CD4-positive, alpha-beta memory T cell (primary cell): Measurements from ENCODE around the gene TRDMT1. TPM values are rescaled to one million over a fixed set of nuclear protein-coding genes. Genes with fewer than 3 reads are reported as not detected.

Source experiments
- CTCF ChIA-PET: fragments of 350-600 bp; sonication (Branson Sonifier 250); formaldehyde crosslinking; loops from one replicate; lab custom pipeline; 2021; ENCODE audit warnings: inconsistent platforms; ENCODE audit not compliant: partially characterized antibody; lab: Charles Lee
- POLR2A ChIA-PET: fragments of 350-600 bp; sonication (Branson Sonifier 250); formaldehyde crosslinking; loops from one replicate; lab custom pipeline; 2021; ENCODE audit not compliant: partially characterized antibody; lab: Charles Lee
- DNase-seq, 5 donors: peaks; one replicate each; pipeline versions ENCODE4 v3.0.0 to v3.0.0-alpha.2; 2020 to 2022; ENCODE audit warnings: mixed read lengths in 1 of 5
- H3K27ac ChIP-seq: one replicate; pipeline ENCODE4 v1.7.0; 2013; ENCODE audit warnings: low read depth, low read length
- H3K27me3 ChIP-seq: 2 replicates; pipeline ENCODE4 v1.7.0; 2013; ENCODE audit warnings: mild to moderate bottlenecking, low read length, moderate library complexity; ENCODE audit not compliant: insufficient read depth
- H3K36me3 ChIP-seq: 2 replicates; pipeline ENCODE4 v1.7.0; 2013; ENCODE audit warnings: mild to moderate bottlenecking, low read length, moderate library complexity; ENCODE audit not compliant: insufficient read depth
- H3K4me1 ChIP-seq: 2 replicates; pipeline ENCODE4 v1.7.0; 2013; ENCODE audit warnings: mild to moderate bottlenecking, low read length, moderate library complexity; ENCODE audit not compliant: insufficient read depth
- H3K4me3 ChIP-seq, 2 donors: one replicate each; pipeline ENCODE4 v1.7.0; 2013; ENCODE audit warnings: low read length in 2 of 2, mild to moderate bottlenecking in 1 of 2
- H3K9me3 ChIP-seq, 2 donors: one replicate each; pipeline ENCODE4 v1.7.0; 2013; ENCODE audit warnings: low read length in 2 of 2, control low read depth in 1 of 2; ENCODE audit not compliant: control insufficient read depth in 1 of 2
- H3K27ac Mint-ChIP-seq, 7 donors: one replicate each; pipeline ENCODE4 v1.8.0; 2020 to 2021; ENCODE audit warnings: mixed read lengths in 7 of 7, mild to moderate bottlenecking in 6 of 7, inconsistent platforms in 3 of 7, moderate library complexity in 3 of 7
- H3K27me3 Mint-ChIP-seq, 2 donors: one replicate each; pipeline ENCODE4 v1.8.0; 2020 to 2021; ENCODE audit warnings: mixed read lengths in 2 of 2
- H3K36me3 Mint-ChIP-seq, 2 donors: one replicate each; pipeline ENCODE4 v1.8.0; 2020 to 2021; ENCODE audit warnings: mixed read lengths in 2 of 2, inconsistent platforms in 1 of 2, mild to moderate bottlenecking in 1 of 2
- H3K4me1 Mint-ChIP-seq, 4 donors: one replicate each; pipeline ENCODE4 v1.8.0; 2020 to 2021; ENCODE audit warnings: mixed read lengths in 4 of 4, mild to moderate bottlenecking in 1 of 4
- H3K4me3 Mint-ChIP-seq, 8 donors: one replicate each; pipeline ENCODE4 v1.8.0; 2020 to 2021; ENCODE audit warnings: mixed read lengths in 8 of 8, mild to moderate bottlenecking in 7 of 8, moderate library complexity in 6 of 8, inconsistent platforms in 3 of 8
- H3K9me3 Mint-ChIP-seq, 8 donors: one replicate each; pipeline ENCODE4 v1.8.0; 2020 to 2021; ENCODE audit warnings: mixed read lengths in 8 of 8, mild to moderate bottlenecking in 5 of 8, inconsistent platforms in 3 of 8, moderate library complexity in 1 of 8
- intact Hi-C: fragments of 100-400 bp; cut with micrococcal nuclease; formaldehyde crosslinking; loops from one replicate; pipeline ENCODE4 v1.15.1; 2023
- polyA plus RNA-seq, 2 donors: library from polyadenylated mRNA; unstranded; fragments of 300-500 nt; fragmentation: Illumina TruSeq; gene quantifications; one replicate each; pipeline ENCODE4 v1.2.3, GENCODE V29; 2021
- total RNA-seq, 2 experiments: library from RNA; stranded (reverse); gene quantifications; one replicate each; pipeline ENCODE4 v1.2.3, GENCODE V29; 2021

The TRDMT1 gene
- total and polyA plus RNA-seq, 4 experiments from 2014 or later = 7.3 to 21.3 (median 14.2) TPM

- no peak overlapping the region for H3K4me3 ChIP-seq
- intact Hi-C loops = no loop called here
- H3K36me3 ChIP-seq = no peaks in the 10 kb centered on the region
- Mint-ChIP-seq H3K27ac (peak overlapping the region in 4 of 7 donors; percentile 3 to 78 (median 55)), H3K27me3 (no peaks in the 10 kb centered on the region), H3K4me3 (no peak overlapping the region), H3K4me1 (peaks cover 13 to 34% (median 15%) of the 10 kb centered on the region in 4 donors), H3K36me3 (peaks cover 15 to 23% of the 10 kb centered on the region in 2 donors), H3K9me3 (no peaks in the 10 kb centered on the region)
- no peaks in the 10 kb centered on the region for H3K27me3 ChIP-seq
- H3K27ac ChIP-seq = no peak overlapping the region
- no peaks in the 10 kb centered on the region for H3K9me3 ChIP-seq
- CTCF ChIA-PET = interaction anchor here (1.4 to 2.5 kb wide), 2 partner anchors 10 to 17 kb away, joined by 3 to 8 read pairs; partner anchors contain the start of gene TRDMT1
- DNase-seq = no peak
- POLR2A ChIA-PET = interaction anchor here (2.8 kb wide), 1 partner anchor 11 kb away, joined by 41 read pairs; the partner anchor contains the start of gene VIM
- peaks cover 17% of the 10 kb centered on the region for H3K4me1 ChIP-seq
Measured at GRCh38 chr10:17217631-17218232, 16.3 kb upstream of the TRDMT1 start.

GRCh38 chr10:17216901-17217395 lies 15.5 kb upstream of the TRDMT1 start:
- H3K4me3 Mint-ChIP-seq = no peak overlapping the region
- POLR2A ChIA-PET = interaction anchor here (2.6 to 2.8 kb wide), 2 partner anchors 11 to 16 kb away, joined by 15 to 41 read pairs; partner anchors contain the start of genes TRDMT1 and VIM

GRCh38 chr10:17216217-17216900 lies 14.9 kb upstream of the TRDMT1 start:
- Mint-ChIP-seq H3K4me3 (no peak overlapping the region), H3K9me3 (no peaks in the 10 kb centered on the region), H3K27me3 (no peaks in the 10 kb centered on the region), H3K27ac (peak overlapping the region; percentile 78 to 93 (median 87)), H3K36me3 (peaks cover 21 to 24% of the 10 kb centered on the region in 2 donors), H3K4me1 (peaks cover 8 to 39% (median 11%) of the 10 kb centered on the region in 4 donors)
- Histone ChIP-seq H3K36me3 (no peaks in the 10 kb centered on the region), H3K4me1 (peaks cover 17% of the 10 kb centered on the region), H3K9me3 (no peaks in the 10 kb centered on the region), H3K27ac (peak overlapping the region; percentile 56), H3K4me3 (no peak overlapping the region), H3K27me3 (no peaks in the 10 kb centered on the region)
- CTCF ChIA-PET = interaction anchor here (1.3 kb wide), 1 partner anchor 13 kb away, joined by 7 read pairs; no protein-coding TSS in a partner anchor
- peak in 4 of 5 donors; percentile 36 to 72 (median 47) for DNase-seq
- POLR2A ChIA-PET = interaction anchor here (0.6 to 2.8 kb wide), 4 partner anchors 10 to 298 kb away, joined by 3 to 41 read pairs (median 10); partner anchors contain the start of genes TRDMT1 and VIM
- intact Hi-C loops = loop anchor here (1.0 kb wide), 1 partner anchor 12 kb away; the partner anchor contains the start of gene VIM

More at GRCh38 chr10:17216901-17217395, 15.5 kb upstream of the TRDMT1 start:
- Histone ChIP-seq H3K4me3 (no peak overlapping the region), H3K4me1 (peaks cover 17% of the 10 kb centered on the region), H3K27me3 (no peaks in the 10 kb centered on the region), H3K9me3 (no peaks in the 10 kb centered on the region), H3K27ac (peak overlapping the region; percentile 56), H3K36me3 (no peaks in the 10 kb centered on the region)
- Mint-ChIP-seq H3K9me3 (no peaks in the 10 kb centered on the region), H3K36me3 (peaks cover 21 to 24% of the 10 kb centered on the region in 2 donors), H3K27ac (peak overlapping the region in 6 of 7 donors; percentile 78 to 93 (median 88)), H3K4me1 (peaks cover 8 to 39% (median 11%) of the 10 kb centered on the region in 4 donors), H3K27me3 (no peaks in the 10 kb centered on the region)
- CTCF ChIA-PET = no interaction called here
- no peak for DNase-seq
- intact Hi-C loops = loop anchor here (1.0 kb wide), 1 partner anchor 11 kb away; the partner anchor contains the start of gene VIM

GRCh38 chr10:17215782-17216122 lies 14.3 kb upstream of the TRDMT1 start:
- no peak overlapping the region for H3K4me3 ChIP-seq
- peaks cover 17% of the 10 kb centered on the region for H3K4me1 ChIP-seq

GRCh38 chr10:17214971-17215781 lies 13.7 kb upstream of the TRDMT1 start:
- intact Hi-C loops = no loop called here
- Mint-ChIP-seq H3K36me3 (peaks cover 17 to 24% of the 10 kb centered on the region in 2 donors), H3K4me1 (peaks cover 8 to 33% (median 8%) of the 10 kb centered on the region in 4 donors), H3K27me3 (no peaks in the 10 kb centered on the region), H3K4me3 (no peak overlapping the region), H3K27ac (peak overlapping the region in 5 of 7 donors; percentile 35 to 93 (median 78)), H3K9me3 (no peaks in the 10 kb centered on the region)
- ChIA-PET CTCF (interaction anchor here (1.3 kb wide), 1 partner anchor 14 kb away, joined by 7 read pairs; no protein-coding TSS in a partner anchor), POLR2A (interaction anchor here (1.2 to 2.8 kb wide), 3 partner anchors 9 to 14 kb away, joined by 4 to 41 read pairs (median 15); partner anchors contain the start of genes TRDMT1 and VIM)
- H3K4me3 ChIP-seq = no peak overlapping the region
- H3K27me3 ChIP-seq = no peaks in the 10 kb centered on the region
- H3K27ac ChIP-seq = peak overlapping the region; percentile 56
- H3K4me1 ChIP-seq = peaks cover 17% of the 10 kb centered on the region
- H3K9me3 ChIP-seq = no peaks in the 10 kb centered on the region
- no peak for DNase-seq
- no peaks in the 10 kb centered on the region for H3K36me3 ChIP-seq

More at GRCh38 chr10:17215782-17216122, 14.3 kb upstream of the TRDMT1 start:
- H3K9me3 ChIP-seq = no peaks in the 10 kb centered on the region
- H3K27me3 Mint-ChIP-seq = no peaks in the 10 kb centered on the region
- CTCF ChIA-PET = interaction anchor here (1.3 kb wide), 1 partner anchor 14 kb away, joined by 7 read pairs; no protein-coding TSS in a partner anchor
- H3K36me3 ChIP-seq = no peaks in the 10 kb centered on the region
- H3K9me3 Mint-ChIP-seq = no peaks in the 10 kb centered on the region
- DNase-seq = no peak
- peak overlapping the region; percentile 56 for H3K27ac ChIP-seq
- peaks cover 17 to 24% of the 10 kb centered on the region in 2 donors for H3K36me3 Mint-ChIP-seq
- POLR2A ChIA-PET = interaction anchor here (1.2 to 2.8 kb wide), 3 partner anchors 9 to 15 kb away, joined by 4 to 41 read pairs (median 15); partner anchors contain the start of genes TRDMT1 and VIM
- no peak overlapping the region for H3K4me3 Mint-ChIP-seq
- intact Hi-C loops = loop anchor here (1.0 kb wide), 1 partner anchor 13 kb away; the partner anchor contains the start of gene VIM
- H3K27me3 ChIP-seq = no peaks in the 10 kb centered on the region
- H3K4me1 Mint-ChIP-seq = peaks cover 8 to 35% (median 8%) of the 10 kb centered on the region in 4 donors
- peak overlapping the region in 6 of 7 donors; percentile 78 to 93 (median 86) for H3K27ac Mint-ChIP-seq

GRCh38 chr10:17214526-17214925 lies 13.1 kb upstream of the TRDMT1 start:
- no peaks in the 10 kb centered on the region for H3K9me3 Mint-ChIP-seq
- peaks cover 8 to 33% (median 9%) of the 10 kb centered on the region in 4 donors for H3K4me1 Mint-ChIP-seq
- H3K27me3 ChIP-seq = no peaks in the 10 kb centered on the region
- peaks cover 17 to 24% of the 10 kb centered on the region in 2 donors for H3K36me3 Mint-ChIP-seq
- POLR2A ChIA-PET = interaction anchor here (2.2 to 2.8 kb wide), 2 partner anchors 13 to 14 kb away, joined by 14 to 41 read pairs; partner anchors contain the start of genes TRDMT1 and VIM
- H3K4me3 Mint-ChIP-seq = no peak overlapping the region
- no peaks in the 10 kb centered on the region for H3K9me3 ChIP-seq
- H3K4me1 ChIP-seq = peaks cover 17% of the 10 kb centered on the region
- H3K36me3 ChIP-seq = no peaks in the 10 kb centered on the region
- no peak overlapping the region for H3K27ac ChIP-seq
- CTCF ChIA-PET = interaction anchor here (0.7 to 1.3 kb wide), 2 partner anchors 15 to 36 kb away, joined by 3 to 7 read pairs; no protein-coding TSS in a partner anchor
- intact Hi-C loops = no loop called here
- DNase-seq = no peak
- H3K27ac Mint-ChIP-seq = peak overlapping the region in 3 of 7 donors; percentile 35 to 70 (median 45)
- no peaks in the 10 kb centered on the region for H3K27me3 Mint-ChIP-seq
- H3K4me3 ChIP-seq = no peak overlapping the region
